LNCaP clone FGC (cell line): ENCODE data around the gene RIN3.

Experiments used
- DNase-seq: peaks from one replicate; pipeline ENCODE4 v3.0.0-alpha.2; 2011; ENCODE audit warnings: low read depth
- H3K4me3 ChIP-seq: 2 replicates; pipeline ENCODE4 v1.5.1; 2011; ENCODE audit warnings: mild to moderate bottlenecking, low read depth, low read length, control low read depth
- CTCF ChIP-seq: IDR thresholded peaks from 2 replicates; pipeline ENCODE4 v1.5.1; 2012; ENCODE audit warnings: mild to moderate bottlenecking; ENCODE audit not compliant: control insufficient read depth, insufficient read depth; ENCODE audit errors: extremely low read depth

RIN3 gene

GRCh38 chr14:92563359-92563758, 49.8 kb downstream of the RIN3 start:
- no peak overlapping the region for H3K4me3 ChIP-seq
- no peak for TF ChIP-seq CTCF
- DNase-seq: no peak

- no peak for DNase-seq
- H3K4me3 ChIP-seq: no peak overlapping the region
- TF ChIP-seq CTCF: no peak
These were observed 50.2 kb downstream of the RIN3 start for GRCh38 chr14:92563765-92564285.

- H3K4me3 ChIP-seq: no peak overlapping the region
- no peak for DNase-seq
- no peak for TF ChIP-seq CTCF
These were observed 50.9 kb downstream of the RIN3 start for GRCh38 chr14:92564344-92565039.

GRCh38 chr14:92565040-92565717, 51.6 kb downstream of the RIN3 start:
- H3K4me3 ChIP-seq: no peak overlapping the region
- TF ChIP-seq CTCF: no peak
- no peak for DNase-seq

- DNase-seq: no peak
- TF ChIP-seq CTCF: no peak
- no peak overlapping the region for H3K4me3 ChIP-seq
These were observed 52.1 kb downstream of the RIN3 start for GRCh38 chr14:92565718-92566115.

- H3K4me3 ChIP-seq: no peak overlapping the region
- no peak for DNase-seq
- no peak for TF ChIP-seq CTCF
These were observed 53.7 kb downstream of the RIN3 start for GRCh38 chr14:92567173-92567725.
